Stimulated activated CD8-positive, alpha-beta memory T cell treated with anti-CD3 and anti-CD28 coated beads, Interleukin-4, amount 100 ng/mL, for 1 hour (primary cell): ENCODE data around the gene ATAD3C.
"Not testable (repeated sequence)": the region's sequence is repeated elsewhere in the genome, so short reads cannot be mapped to it uniquely, and the experiment has no call there.

Experiments used
- DNase-seq, 2 donors: peaks; one replicate each; pipeline ENCODE4 v3.0.0-alpha.2; 2020; ENCODE audit warnings: low read depth in 2 of 2, low spot score in 1 of 2

Gene ATAD3C

GRCh38 chr1:1494311-1494710 is 44.8 kb downstream of the ATAD3C start:
- DNase-seq = not testable (repeated sequence)

- DNase-seq = not testable (repeated sequence)
Observed at GRCh38 chr1:1495461-1495975, 46.0 kb downstream of the ATAD3C start.

- peak in 1 of 2 donors; percentile 39 for DNase-seq
Observed at GRCh38 chr1:1504777-1505365, 55.4 kb downstream of the ATAD3C start.

- DNase-seq = not testable (repeated sequence)
Observed at GRCh38 chr1:1505366-1505798, 55.9 kb downstream of the ATAD3C start.

GRCh38 chr1:1505801-1506200 is 56.3 kb downstream of the ATAD3C start:
- not testable (repeated sequence) for DNase-seq

- no peak for DNase-seq
Observed at GRCh38 chr1:1507305-1507704, 57.8 kb downstream of the ATAD3C start.

GRCh38 chr1:1508775-1509464 is 59.4 kb downstream of the ATAD3C start:
- not testable (repeated sequence) for DNase-seq

- DNase-seq = not testable (repeated sequence)
Observed at GRCh38 chr1:1509465-1509850, 60.0 kb downstream of the ATAD3C start.

GRCh38 chr1:1510912-1511532 is 61.5 kb downstream of the ATAD3C start:
- DNase-seq = no peak

- peak; percentile 91 for DNase-seq
Observed at GRCh38 chr1:1511533-1512285, 62.2 kb downstream of the ATAD3C start, which contains the start of gene ATAD3A. TSS of gene ATAD3A (plus strand) at chr1:1512162. CDS start at chr1:1512269, 107 bp downstream.

GRCh38 chr1:1512425-1512824 is 62.9 kb downstream of the ATAD3C start:
- not testable (repeated sequence) for DNase-seq

GRCh38 chr1:1513675-1514074 is 64.2 kb downstream of the ATAD3C start:
- not testable (repeated sequence) for DNase-seq

GRCh38 chr1:1514376-1514775 is 64.9 kb downstream of the ATAD3C start:
- DNase-seq = not testable (repeated sequence)

- DNase-seq = not testable (repeated sequence)
Observed at GRCh38 chr1:1516923-1517322, 67.4 kb downstream of the ATAD3C start.

- no peak for DNase-seq
Observed at GRCh38 chr1:1517973-1518620, 68.6 kb downstream of the ATAD3C start.

GRCh38 chr1:1518621-1519007 is 69.1 kb downstream of the ATAD3C start:
- DNase-seq = not testable (repeated sequence)
